Left ventricle myocardium inferior (tissue), 1 donor: Measurements from ENCODE around the gene BTLA. TPM values are rescaled to one million over a fixed set of nuclear protein-coding genes. Genes with fewer than 3 reads are reported as not detected.

Experiments
- DNase-seq: peaks from one replicate; pipeline ENCODE4 v3.0.0-alpha.2; 2020
- H3K27ac ChIP-seq: fragments of 200-600 bp; replicated peaks from 2 replicates; pipeline ENCODE4 v1.8.0; 2021
- H3K27me3 ChIP-seq: fragments of 200-600 bp; 2 replicates; pipeline ENCODE4 v1.8.0; 2021; ENCODE audit warnings: low read depth
- H3K36me3 ChIP-seq: fragments of 200-600 bp; 2 replicates; pipeline ENCODE4 v1.8.0; 2021
- H3K4me1 ChIP-seq: fragments of 200-600 bp; 2 replicates; pipeline ENCODE4 v1.8.0; 2021
- H3K4me3 ChIP-seq: fragments of 200-600 bp; 2 replicates; pipeline ENCODE4 v1.8.0; 2021; ENCODE audit warnings: mild to moderate bottlenecking, moderate library complexity
- H3K9me3 ChIP-seq: fragments of 200-600 bp; replicated peaks from 2 replicates; pipeline ENCODE4 v1.8.0; 2021
- CTCF ChIP-seq: fragments of 200-600 bp; IDR thresholded peaks from 2 replicates; pipeline ENCODE4 v1.8.0; 2021; ENCODE audit warnings: antibody characterized with exemption, mild to moderate bottlenecking, borderline replicate concordance
- intact Hi-C: fragments of 100-400 bp; cut with micrococcal nuclease; formaldehyde crosslinking; loops from one replicate; pipeline ENCODE4 v1.11.0; 2022
- total RNA-seq: library from RNA; stranded (reverse); fragmentation: NEBNext Ultra II Directional; extraction: Animal tissue kit (Norgen Biotek cat#: 25700); gene quantifications from one replicate; pipeline ENCODE4 v1.2.1, GENCODE V29; 2021
- donor health status: DM: no; HTN: yes; CAD: no; lungs with severe emphysema.

Gene BTLA
- total RNA-seq, 1 donor from 2014 or later: not detected

- no peak for DNase-seq
- no peaks in the 10 kb centered on the region for H3K36me3 ChIP-seq
- no peak for TF ChIP-seq CTCF
- H3K27me3 ChIP-seq: no peaks in the 10 kb centered on the region
- H3K4me1 ChIP-seq: peaks cover 16% of the 10 kb centered on the region
- intact Hi-C loops: no loop called here
- H3K9me3 ChIP-seq: peaks cover 5% of the 10 kb centered on the region
- no peak overlapping the region for H3K27ac ChIP-seq
- H3K4me3 ChIP-seq: no peak overlapping the region
These were observed 38.6 kb downstream of the BTLA start for GRCh38 chr3:112460519-112461195.

- no peak for TF ChIP-seq CTCF
- no peak for DNase-seq
- H3K27ac ChIP-seq: no peak overlapping the region
- intact Hi-C loops: no loop called here
- H3K4me3 ChIP-seq: no peak overlapping the region
- H3K36me3 ChIP-seq: no peaks in the 10 kb centered on the region
- H3K4me1 ChIP-seq: peaks cover 11% of the 10 kb centered on the region
- H3K9me3 ChIP-seq: peaks cover 5% of the 10 kb centered on the region
- no peaks in the 10 kb centered on the region for H3K27me3 ChIP-seq
These were observed 39.5 kb downstream of the BTLA start for GRCh38 chr3:112459750-112460149.

GRCh38 chr3:112456147-112456546 is 43.1 kb downstream of the BTLA start:
- Histone ChIP-seq H3K36me3 (no peaks in the 10 kb centered on the region), H3K4me1 (no peaks in the 10 kb centered on the region), H3K27ac (no peak overlapping the region), H3K27me3 (no peaks in the 10 kb centered on the region), H3K9me3 (no peaks in the 10 kb centered on the region), H3K4me3 (no peak overlapping the region)
- intact Hi-C loops: no loop called here
- DNase-seq: no peak
- no peak for TF ChIP-seq CTCF

- H3K4me3 ChIP-seq: no peak overlapping the region
- H3K27me3 ChIP-seq: no peaks in the 10 kb centered on the region
- H3K4me1 ChIP-seq: peaks cover 27% of the 10 kb centered on the region
- no peaks in the 10 kb centered on the region for H3K36me3 ChIP-seq
- no peak for DNase-seq
- no peaks in the 10 kb centered on the region for H3K9me3 ChIP-seq
- TF ChIP-seq CTCF: no peak
- intact Hi-C loops: no loop called here
- no peak overlapping the region for H3K27ac ChIP-seq
These were observed 50.3 kb downstream of the BTLA start for GRCh38 chr3:112448939-112449338.

GRCh38 chr3:112446343-112446742 is 52.9 kb downstream of the BTLA start:
- intact Hi-C loops: no loop called here

More at GRCh38 chr3:112446343-112446742, 52.9 kb downstream of the BTLA start:
- H3K27me3 ChIP-seq: no peaks in the 10 kb centered on the region
- H3K4me1 ChIP-seq: peaks cover 27% of the 10 kb centered on the region
- no peak overlapping the region for H3K4me3 ChIP-seq
- no peak for DNase-seq
- no peaks in the 10 kb centered on the region for H3K36me3 ChIP-seq
- no peak for TF ChIP-seq CTCF
- H3K27ac ChIP-seq: no peak overlapping the region
- H3K9me3 ChIP-seq: no peaks in the 10 kb centered on the region
